SH-SY5Y (cell line): ENCODE data around the gene DARS1.

Experiments used
- GATA2 ChIP-seq: IDR thresholded peaks from 2 replicates; pipeline ENCODE4 v1.6.1; 2011; ENCODE audit warnings: mild to moderate bottlenecking, low read depth, low read length
- GATA3 ChIP-seq: IDR thresholded peaks from 2 replicates; pipeline ENCODE4 v1.6.1; 2011; ENCODE audit warnings: low read depth, mild to moderate bottlenecking, low read length, moderate library complexity

DNA sequence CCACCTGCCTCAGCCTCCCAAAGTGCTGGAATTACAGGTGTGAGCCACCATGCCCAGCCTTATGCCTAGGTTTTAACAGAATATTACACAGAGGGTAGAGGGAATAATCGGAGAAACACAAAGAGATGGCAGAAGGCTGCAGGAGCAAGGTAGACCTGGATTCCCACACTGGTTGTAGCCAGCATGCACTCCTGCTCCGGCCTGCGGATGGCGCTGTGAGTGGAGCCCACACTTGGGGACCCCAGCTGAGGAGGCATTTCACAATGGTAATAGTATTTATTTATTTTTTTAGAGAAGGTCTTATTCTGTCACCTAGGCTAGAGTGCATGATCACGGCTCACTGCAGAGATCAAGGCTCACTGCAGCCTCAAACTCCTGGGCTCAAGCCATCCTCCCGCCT is 38.8 kb upstream of the DARS1 start:
- TF ChIP-seq GATA3 (no peak), GATA2 (no peak)
